HG03280 (cell line): ENCODE measurements around the gene LIX1L.

ENCODE experiments used
- ATAC-seq: cut with Tn5 transposase; IDR thresholded peaks from one replicate; pipeline ENCODE4 v1.9.1; 2021; ENCODE audit warnings: mild to moderate bottlenecking, moderate library complexity; ENCODE audit not compliant: unreplicated experiment

Gene LIX1L

GRCh38 chr1:145985502-145986439, 28.0 kb upstream of the LIX1L start:
- no peak for ATAC-seq

- no peak for ATAC-seq
Measured at GRCh38 chr1:145985129-145985501, 27.3 kb upstream of the LIX1L start.

DNA sequence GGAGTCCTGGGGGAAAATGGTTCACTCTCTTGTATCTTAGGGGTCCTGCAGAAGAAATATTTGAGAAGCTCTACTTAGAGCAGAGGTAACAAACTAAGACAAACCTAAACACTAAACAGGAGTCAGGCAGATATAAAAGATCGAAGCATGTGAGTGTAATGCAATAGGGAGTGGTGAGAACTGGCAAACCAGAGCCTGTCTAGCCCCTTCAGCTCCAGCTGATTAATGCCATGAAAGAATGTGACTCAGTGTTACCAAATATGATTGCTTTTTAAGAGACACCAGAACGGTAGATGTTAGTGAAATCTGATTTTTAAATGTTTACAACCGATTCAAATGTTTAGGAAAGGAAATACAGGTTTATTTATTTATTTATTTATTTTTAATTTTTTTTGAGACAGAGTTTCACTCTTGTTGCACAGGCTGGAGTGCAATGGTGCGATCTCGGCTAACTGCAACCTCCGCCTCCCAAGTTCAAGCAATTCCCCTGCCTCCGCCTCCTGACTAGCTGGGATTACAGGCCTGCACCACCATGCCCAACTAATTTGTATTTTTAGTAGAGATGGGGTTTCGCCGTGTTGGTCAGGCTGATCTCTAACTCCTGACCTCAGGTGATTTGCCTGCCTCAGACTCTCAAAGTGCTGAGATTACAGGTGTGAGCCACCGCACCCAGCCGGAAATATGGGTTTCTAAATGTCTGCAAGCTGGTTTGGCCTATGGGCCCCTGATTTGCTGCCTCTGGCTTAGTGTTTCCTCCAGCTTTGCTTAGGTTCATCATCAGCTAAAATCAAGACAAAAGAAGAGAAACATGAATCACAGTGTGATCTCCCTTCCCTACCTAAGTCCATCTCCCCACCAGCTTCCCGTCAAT, 26.4 kb upstream of the LIX1L start:
- no peak for ATAC-seq

- no peak for ATAC-seq
Measured at GRCh38 chr1:145983206-145983675, 25.4 kb upstream of the LIX1L start.

GRCh38 chr1:145982010-145982723, 24.4 kb upstream of the LIX1L start:
- no peak for ATAC-seq

DNA sequence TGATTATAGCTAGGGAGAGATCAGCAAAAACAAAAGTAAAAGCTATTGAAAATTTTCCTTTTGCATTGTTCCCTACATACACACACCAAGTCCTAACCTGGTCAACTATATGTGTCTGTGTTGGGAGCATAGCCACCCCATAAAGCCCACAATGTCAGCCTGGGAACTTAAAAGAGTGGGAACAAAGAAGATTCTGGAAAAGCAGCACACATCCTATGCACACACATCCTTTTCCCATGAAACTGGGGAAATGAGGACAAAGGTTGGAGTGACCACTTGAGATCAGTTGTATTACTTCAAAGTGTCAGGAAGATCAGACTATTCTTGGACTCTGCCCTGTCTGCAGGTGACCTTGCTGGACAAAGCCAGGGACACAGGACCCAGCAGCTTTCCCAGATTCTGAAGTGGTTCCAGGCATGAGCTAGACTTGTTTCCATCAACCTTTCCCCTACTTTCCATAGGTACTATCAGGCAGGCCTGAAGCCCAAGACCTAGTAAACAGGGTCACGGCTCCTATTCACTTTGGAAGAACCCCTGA, 22.7 kb upstream of the LIX1L start:
- no peak for ATAC-seq

DNA sequence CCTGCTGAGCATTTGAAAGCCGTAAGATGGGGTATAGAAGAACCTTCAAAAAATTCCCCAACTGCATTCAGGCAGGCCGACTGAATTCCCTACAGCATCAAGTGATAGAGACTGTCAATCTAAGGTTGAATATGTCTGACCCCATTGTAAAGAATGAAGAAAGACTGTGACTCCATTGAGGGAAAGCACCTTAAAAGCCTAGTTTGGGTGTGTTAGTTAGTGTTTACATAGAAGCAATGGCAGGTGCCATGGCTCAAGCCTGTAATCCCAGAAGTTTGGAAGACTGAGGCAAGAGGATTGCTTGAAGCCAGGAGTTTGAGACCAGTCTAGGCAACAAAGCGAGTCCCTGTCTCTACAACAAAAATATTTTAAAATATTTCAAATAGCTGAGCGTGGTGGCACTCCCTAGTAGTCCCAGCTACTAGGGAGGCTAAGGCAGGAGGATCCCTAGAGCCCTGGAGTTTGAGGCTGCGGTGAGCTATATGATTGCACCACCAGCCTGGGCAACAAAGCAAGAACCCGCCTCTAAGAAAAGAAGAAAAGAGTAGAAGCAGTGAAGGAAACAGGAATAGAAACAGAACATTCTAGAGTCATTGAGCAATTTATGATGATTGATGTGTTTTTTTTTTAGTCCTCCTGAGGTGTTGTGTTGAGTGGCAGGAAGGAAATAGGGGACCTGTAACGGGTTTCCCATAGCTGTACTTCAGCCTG, 22.1 kb upstream of the LIX1L start:
- ATAC-seq = peak; percentile 4

GRCh38 chr1:145978854-145979745, 21.3 kb upstream of the LIX1L start:
- peak; percentile 87 for ATAC-seq

- ATAC-seq = no peak
Measured at GRCh38 chr1:145978471-145978853, 20.6 kb upstream of the LIX1L start.

- no peak for ATAC-seq
Measured at GRCh38 chr1:145977486-145978470, 20.0 kb upstream of the LIX1L start.

- ATAC-seq = no peak
Measured at GRCh38 chr1:145977016-145977415, 19.2 kb upstream of the LIX1L start.

- ATAC-seq = no peak
Measured at GRCh38 chr1:145975216-145975615, 17.4 kb upstream of the LIX1L start.

GRCh38 chr1:145974721-145975120, 16.9 kb upstream of the LIX1L start:
- no peak for ATAC-seq

DNA sequence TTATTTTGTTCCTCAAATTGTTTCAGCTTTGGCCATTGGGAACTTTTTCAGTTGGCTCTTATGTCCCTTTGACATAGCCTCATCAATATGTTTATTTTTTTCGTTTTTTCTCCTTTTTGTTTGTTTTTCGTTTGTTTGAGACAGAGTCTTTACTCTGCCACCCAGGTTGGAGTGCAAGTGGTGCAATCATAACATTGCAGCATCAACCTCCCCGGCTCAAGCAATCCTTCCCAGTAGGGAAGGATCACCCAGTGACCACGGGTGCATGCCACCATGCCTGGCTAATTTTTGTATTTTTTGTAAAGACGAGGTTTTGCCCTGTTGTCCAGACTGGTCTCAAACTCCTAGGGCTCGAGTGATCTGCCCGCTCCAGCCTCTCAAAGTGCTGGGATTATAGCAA, 14.8 kb upstream of the LIX1L start:
- ATAC-seq = no peak

- no peak for ATAC-seq
Measured at GRCh38 chr1:145967288-145967687, 9.5 kb upstream of the LIX1L start.

- no peak for ATAC-seq
Measured at GRCh38 chr1:145965119-145965744, 7.4 kb upstream of the LIX1L start.

DNA sequence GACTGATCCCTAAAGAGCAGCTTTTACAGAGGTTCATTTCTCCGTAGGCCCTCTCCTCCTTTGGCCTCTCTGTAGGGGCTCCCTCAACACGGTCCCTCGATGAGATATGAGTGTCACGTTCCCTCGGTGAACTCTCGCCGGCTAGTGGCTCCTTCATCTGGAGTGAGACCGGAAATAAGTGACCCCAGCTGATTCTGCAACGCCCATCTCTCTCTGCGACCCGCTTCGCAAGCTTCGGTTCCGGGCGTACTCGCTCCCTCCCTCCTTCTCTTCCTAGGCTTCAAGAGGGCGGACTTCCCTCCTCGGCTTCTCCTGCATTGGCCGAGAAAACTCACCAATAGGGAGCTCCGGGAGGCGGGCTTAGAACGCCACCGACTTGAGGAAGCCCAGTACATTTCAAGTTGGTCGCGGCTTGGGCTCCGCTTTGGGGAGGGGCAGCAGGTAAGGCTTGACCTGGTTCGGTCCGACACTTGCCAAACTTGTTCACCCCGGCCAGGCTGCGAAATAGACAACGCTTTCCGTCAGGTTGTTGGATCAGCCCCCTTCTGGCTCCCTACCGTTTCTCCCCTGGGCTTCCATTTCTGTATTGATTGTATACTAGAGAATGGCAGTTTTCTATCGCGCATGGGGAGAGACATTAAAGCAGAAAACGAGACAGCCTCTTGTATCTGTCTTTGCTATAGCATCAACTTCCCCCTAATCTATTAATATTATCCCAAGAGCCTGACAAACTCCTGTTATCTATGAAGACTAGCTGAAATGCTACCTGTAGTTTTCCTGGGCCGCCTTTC, 6.7 kb upstream of the LIX1L start, which contains the start of the genes ANKRD34A and POLR3GL:
TSS of gene ANKRD34A (minus strand) at position 248 of the 791 bp plus-strand sequence. CDS start 2,816 bp downstream, outside the sequence.
TSS of gene POLR3GL (plus strand) at position 363 of the 791 bp plus-strand sequence. CDS start 10,176 bp downstream, outside the sequence.
- peak; percentile 87 for ATAC-seq
